ENCODE measurements around the gene RBBP8.

DNA sequence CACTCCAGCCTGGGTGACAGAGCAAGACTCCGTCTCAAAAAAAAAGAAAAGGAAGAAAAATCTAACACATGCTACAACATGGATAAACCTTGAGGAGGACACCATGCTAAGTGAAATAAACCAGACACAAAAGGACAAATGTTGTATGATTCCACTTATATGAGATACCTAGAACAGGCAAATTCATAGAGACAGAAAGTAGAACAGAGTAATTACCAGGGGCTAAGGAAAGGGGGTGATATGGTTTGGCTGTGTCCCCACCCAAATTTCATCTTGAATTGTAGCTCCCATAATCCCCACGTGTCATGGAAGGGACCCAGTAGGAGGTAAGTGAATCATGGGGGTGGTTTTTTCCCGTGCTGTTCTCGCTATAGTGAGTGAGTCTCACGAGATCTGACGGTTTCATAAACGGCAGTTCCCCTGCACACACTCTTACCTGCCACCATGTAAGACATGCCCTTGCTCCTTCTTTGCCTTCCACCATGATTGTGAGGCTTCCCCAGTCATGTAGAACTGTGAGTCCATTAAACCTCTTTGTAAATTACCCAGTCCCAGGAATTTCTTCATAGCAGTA is 110.8 kb downstream of the RBBP8 start:
- TF ChIP-seq, protein P1, sequence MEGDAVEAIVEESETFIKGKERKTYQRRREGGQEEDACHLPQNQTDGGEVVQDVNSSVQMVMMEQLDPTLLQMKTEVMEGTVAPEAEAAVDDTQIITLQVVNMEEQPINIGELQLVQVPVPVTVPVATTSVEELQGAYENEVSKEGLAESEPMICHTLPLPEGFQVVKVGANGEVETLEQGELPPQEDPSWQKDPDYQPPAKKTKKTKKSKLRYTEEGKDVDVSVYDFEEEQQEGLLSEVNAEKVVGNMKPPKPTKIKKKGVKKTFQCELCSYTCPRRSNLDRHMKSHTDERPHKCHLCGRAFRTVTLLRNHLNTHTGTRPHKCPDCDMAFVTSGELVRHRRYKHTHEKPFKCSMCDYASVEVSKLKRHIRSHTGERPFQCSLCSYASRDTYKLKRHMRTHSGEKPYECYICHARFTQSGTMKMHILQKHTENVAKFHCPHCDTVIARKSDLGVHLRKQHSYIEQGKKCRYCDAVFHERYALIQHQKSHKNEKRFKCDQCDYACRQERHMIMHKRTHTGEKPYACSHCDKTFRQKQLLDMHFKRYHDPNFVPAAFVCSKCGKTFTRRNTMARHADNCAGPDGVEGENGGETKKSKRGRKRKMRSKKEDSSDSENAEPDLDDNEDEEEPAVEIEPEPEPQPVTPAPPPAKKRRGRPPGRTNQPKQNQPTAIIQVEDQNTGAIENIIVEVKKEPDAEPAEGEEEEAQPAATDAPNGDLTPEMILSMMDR (IDR thresholded peaks at IDR 0.05; ENCODE audit: poor library complexity) = no peak
- no peak for TF ChIP-seq EZH2 (IDR thresholded peaks at IDR 0.05; ENCODE audit: borderline replicate concordance)

All from hepatocyte (in vitro differentiated cells).